HG03469 (cell line): ENCODE measurements around the gene TMEM245.

Experiments used
- ATAC-seq: cut with Tn5 transposase; IDR thresholded peaks from one replicate; pipeline ENCODE4 v1.9.1; 2021; ENCODE audit warnings: mild to moderate bottlenecking, moderate library complexity, moderate number of reproducible peaks; ENCODE audit not compliant: unreplicated experiment

The TMEM245 gene

DNA sequence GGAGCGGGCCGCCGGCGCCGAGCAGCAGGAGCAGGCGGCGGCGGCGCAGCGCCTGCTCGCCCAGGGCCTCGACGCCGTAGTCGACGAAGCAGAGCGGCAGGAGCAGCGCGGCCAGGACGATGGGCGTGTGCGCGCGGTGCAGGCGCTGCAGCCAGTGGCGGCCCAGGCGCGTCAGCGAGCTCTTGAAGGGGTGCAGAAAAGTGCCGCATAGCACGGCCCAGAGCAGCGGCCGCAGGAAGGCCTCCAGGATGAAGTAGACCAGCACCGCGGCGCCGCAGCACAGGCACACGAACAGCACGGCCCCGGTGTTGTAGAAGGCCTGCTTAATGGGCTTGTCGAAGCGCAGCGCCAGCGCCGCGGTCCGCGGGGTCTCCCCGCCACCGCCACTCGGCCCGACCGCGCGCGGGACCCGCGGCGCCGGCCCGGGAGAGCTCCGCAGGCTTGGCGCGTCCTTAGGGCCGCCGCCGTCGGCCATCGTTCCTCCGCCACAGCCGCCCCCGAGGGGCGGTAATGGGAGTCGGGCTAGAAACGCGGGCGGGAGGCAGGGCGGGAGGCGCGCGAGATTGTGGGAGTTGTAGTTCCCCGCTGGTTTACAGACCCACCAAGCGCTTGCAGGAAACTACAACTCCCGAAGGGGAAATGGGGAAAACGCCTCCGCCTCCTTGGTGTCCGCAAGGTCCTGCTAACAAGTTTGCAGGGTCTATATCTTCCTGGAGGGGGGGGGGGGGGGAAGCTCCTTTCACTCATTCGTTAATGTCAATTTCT is at the start of gene TMEM245:
TMEM245 (minus strand) TSS at position 509 of the 765 bp plus-strand sequence; CDS start at position 475, 34 bp downstream.
- peak; percentile 80 for ATAC-seq

GRCh38 chr9:109168170-109168569 is 48.4 kb upstream of the TMEM245 start:
- no peak for ATAC-seq

DNA sequence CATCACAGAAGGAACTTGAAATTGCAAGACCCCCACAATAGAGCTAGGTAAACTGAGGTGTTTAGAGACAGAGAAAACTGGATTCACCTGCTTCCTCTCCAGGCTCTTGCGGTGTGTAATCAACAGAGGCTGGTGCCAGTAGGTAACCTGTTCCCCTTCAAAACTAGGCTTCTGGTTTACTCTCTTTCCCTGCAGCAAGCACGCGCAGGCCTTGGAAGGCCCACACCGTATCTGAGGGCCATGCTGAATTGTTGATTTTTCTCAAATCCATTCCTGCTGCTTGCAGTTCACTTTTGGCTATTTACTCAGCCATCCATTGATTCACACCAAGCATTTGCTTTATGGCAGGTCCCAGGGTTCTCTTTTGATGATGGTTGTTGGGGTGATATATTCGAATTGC is 48.0 kb upstream of the TMEM245 start:
- ATAC-seq, result no peak

DNA sequence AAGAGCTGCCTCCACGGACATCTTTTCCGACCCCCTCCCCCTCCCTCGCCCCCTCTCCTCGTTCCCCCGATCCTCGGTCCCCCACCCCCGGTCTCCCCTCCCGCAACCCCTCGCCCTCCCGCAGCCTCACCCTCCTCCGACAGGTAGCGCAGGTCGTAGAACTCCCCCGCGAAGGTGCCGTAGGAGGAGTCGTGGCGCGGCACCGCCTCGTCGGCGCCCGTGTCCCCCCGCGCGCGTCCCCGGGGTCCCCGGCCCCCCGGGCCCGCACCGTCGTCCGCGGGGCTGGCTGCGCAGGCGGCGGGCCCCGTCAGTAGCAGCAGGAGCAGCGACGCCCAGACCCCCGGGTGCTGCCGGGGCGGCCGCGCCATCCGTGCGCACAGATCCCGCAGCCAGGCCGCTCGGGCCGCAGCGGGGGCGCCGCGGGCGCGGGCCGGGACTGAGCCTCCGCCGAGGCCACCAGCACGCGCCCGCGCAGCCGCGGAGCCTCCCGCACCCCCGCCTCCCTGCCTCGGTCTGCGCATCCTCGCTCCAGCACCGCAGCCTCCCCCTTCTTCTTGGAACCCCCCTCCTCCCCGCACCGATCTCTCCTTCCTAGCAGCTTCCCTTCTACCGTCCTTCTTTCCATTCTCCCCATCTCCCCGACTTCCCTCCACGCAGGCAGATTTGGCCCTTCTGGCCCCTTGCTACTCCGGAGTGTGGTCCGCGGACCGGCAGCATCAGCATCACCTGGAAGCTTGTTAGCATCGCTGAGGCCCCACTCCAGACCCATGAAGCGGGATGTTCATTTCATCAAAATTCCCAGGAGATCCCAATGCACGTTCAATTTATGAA is 47.2 kb upstream of the TMEM245 start, which contains the start of gene FRRS1L:
FRRS1L (minus strand) TSS at position 479 of the 831 bp plus-strand sequence; CDS start at position 368, 111 bp downstream.
- ATAC-seq, result no peak

DNA sequence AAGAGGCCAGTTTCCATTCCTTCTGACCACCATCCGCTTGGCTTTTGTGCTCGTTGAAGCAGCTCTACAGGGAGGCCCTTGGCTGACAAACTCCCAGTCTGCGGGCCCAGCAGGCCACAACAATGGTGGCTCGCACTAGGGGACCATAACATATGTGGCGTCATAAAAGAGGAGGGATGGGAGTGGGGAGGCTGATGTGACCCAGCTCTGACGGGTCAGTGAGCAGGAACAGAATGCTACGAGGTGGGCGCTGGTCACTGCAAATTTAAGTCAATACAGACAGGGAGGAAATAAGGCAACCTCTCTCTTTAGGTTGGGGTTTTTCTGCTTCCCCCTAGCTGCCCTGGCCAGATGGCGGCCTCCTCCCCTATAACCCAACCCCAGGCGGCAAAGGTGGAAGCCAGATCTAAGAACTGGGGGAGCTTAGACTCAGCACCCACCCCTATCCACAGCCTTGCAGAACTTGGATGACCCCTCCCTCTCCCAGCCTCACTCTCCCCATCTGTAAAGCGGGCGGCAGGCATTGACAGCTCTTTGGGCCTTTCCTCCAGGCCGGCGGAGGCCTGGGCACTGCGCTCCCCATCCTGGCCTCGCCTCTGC is 46.5 kb upstream of the TMEM245 start:
- no peak for ATAC-seq

DNA sequence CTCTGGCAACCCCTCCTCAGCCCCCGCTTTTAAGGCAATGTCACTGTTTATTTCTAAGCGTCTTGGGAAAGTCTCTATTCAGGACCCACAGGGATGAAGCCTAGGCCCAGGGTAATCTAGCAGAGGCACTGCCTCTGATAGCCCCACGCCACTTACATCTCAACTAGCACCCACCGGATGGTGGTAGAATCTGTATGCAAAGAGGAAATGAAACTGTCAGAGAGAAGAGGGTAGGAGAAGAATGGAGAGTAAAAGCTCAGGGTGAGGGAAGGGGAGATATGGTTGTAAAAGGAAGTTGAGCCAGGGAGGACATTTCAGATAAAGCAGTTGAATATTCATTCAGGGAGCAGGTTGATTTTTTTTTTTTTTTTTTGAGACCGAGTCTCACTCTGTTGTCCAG is 44.3 kb upstream of the TMEM245 start:
- ATAC-seq, result peak; percentile 76

GRCh38 chr9:109163194-109163593 is 43.4 kb upstream of the TMEM245 start:
- ATAC-seq, result no peak

DNA sequence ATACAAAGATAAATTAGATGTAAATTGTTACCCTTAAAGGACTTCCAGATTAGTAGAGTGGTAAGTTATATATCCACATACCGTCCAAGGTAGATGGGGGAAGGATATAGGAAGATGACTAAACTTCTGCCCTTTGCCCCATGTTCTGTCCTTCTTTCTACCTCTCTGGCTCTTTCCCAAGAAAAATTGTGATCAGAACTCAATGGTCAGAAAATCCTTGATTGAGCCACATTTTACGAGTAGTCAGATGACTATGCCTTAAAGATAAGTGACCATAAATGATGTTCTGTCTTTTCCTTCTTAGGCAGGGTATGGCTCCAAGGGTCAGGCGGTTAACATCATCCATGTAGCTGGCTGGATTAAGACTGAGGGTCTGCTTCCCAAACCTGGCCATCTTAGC is 42.9 kb upstream of the TMEM245 start:
- no peak for ATAC-seq

DNA sequence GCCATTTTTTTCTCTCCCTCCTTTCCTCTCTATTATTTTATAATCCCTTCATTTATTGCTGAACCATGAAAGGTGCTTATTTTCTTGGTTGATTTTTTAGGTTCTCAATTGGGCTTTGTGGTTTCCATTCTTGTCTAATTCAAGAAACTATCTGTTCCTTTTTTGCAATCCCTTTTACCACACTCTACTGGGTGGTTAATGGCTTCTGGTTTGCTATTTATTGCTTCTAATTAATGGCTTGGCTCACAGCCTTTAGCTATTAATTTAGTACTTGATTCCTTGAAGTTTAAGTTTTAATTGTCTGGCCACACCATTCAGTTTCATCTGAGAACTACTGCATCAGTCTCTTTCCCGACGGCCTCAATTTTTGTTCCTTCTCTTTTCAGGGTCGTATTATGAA is 41.7 kb upstream of the TMEM245 start:
- ATAC-seq, result no peak

DNA sequence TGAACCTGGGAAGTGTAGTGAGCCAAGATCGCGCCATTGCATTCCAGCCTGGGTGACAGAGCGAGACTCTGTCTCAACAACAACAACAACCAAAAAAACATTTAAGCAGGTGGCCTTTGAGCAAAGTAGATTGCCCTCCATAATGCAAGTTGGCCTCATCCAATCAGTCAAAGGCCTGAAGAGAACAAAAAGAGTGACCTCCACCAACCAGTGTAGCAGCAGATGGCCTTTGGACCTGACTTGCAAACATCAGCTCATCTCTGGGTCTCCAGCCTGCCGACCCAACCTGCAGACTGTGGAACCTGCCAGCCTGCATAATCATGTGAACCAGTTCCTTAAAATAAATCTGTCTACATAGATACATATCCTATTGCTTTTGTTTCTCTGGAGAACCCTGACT is 39.8 kb upstream of the TMEM245 start:
- ATAC-seq, result no peak

- ATAC-seq, result no peak
Measured at GRCh38 chr9:109158651-109159050, 38.9 kb upstream of the TMEM245 start.

DNA sequence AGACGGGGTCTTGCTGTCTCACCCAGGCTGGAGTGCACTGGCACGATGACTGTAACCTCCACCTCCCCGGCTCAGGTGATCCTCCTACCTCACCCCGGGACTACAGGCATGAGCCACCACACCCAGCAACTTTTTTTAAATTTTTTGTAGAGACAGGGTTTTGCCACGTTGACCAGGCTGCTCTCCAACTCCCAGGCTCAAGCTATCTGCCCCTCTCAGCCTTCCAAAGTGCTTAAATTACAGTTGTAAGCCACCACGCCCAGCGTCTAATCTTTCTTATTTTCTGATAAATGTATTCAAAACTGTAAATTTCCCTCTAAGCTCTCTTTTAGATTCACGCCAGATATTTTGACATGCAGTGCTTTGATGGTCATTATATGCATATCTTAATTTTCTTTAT is 37.0 kb upstream of the TMEM245 start:
- no peak for ATAC-seq

GRCh38 chr9:109150925-109151545 is 31.3 kb upstream of the TMEM245 start:
- no peak for ATAC-seq

DNA sequence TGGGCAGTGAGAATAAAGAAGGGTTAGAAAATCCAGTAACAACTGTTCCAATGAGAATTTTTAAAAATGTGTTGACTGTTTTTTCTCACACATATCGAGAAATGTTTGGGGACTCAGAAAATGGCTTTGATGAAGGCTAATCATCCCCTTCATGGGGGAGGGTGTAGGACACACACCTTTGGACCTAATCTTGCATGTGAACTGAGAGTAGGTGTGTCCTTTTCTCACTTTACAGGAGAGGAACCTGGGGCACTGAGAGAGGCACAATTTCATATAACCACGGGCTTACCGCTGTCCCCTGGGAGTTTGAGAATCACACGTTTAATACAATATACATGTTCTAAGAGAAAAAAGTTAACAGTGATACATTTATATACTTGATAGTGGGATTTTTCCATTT is 30.0 kb upstream of the TMEM245 start:
- ATAC-seq, result no peak

GRCh38 chr9:109149089-109149488 is 29.3 kb upstream of the TMEM245 start:
- ATAC-seq, result no peak

GRCh38 chr9:109145051-109145450 is 25.3 kb upstream of the TMEM245 start:
- ATAC-seq, result no peak

GRCh38 chr9:109143881-109144562 is 24.3 kb upstream of the TMEM245 start:
- peak; percentile 97 for ATAC-seq

- ATAC-seq, result no peak
Measured at GRCh38 chr9:109141375-109141774, 21.6 kb upstream of the TMEM245 start.

GRCh38 chr9:109139851-109140250 is 20.1 kb upstream of the TMEM245 start:
- ATAC-seq, result no peak

DNA sequence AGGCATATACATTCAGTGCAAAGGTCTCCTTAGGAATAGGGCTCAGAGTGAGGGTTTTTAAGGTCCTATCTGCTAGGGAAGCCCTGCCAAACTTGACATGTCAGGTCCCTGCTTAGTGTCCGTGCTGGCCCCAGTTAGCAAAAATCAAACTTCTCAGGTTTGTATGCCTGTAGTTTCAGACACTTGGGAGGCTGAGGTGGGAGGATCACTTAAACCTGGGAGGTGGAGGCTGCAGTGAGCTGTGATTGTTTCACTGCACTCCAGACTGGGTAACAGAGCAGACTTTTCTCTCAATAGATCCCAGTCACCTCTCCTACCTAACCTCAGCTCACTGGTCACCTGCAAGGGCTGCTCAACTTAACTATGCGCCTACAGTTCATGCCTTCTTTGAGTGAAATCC is 18.7 kb upstream of the TMEM245 start:
- ATAC-seq, result no peak

DNA sequence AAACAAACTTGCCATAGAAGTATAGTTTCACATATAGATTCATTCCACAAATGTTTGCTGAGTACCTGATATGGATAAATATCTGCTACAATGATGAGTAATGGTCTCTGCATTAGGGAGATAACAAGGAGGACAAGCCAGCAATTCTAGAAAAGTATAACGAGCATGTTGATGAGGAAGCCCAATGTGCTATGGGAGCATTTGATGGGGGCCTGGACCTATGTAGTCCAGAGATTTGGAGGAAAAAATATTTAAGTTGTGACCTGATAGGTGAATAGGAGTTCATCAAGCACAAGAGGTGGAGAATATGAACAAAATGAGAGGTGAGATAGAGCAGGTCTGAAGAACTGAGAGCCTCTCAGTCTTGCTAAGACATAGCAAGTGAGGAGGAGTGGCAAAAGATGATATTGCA is 14.4 kb upstream of the TMEM245 start:
- ATAC-seq, result no peak
